Measurements from ENCODE around the gene DEGS1. TPM values are rescaled to one million over a fixed set of nuclear protein-coding genes. Genes with fewer than 3 reads are reported as not detected.
A peak's percentile ranks its signal among the peaks of the same experiment; 100 is the strongest.

Gene DEGS1
- total RNA-seq, 1 experiment from 2014 or later = 59.8 TPM

DNA sequence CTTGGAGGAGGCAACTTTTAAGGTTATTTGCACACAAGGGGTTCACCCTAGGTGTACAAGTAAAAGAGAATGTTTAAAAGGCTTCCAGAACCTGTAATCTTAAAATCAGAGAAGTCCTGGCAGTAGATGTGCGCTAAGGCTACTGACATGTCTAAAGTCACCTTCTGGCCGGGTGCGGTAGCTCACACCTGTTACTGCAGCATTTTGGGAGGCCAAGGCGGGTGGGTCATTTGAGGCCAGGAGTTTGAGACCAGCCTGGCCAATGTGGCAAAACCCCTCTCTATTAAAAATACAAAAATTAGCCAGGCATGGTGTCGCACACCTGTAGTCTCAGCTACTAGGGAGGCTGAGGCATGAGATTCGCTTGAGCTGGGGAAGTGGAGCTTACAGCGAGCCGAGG, 20.3 kb upstream of the DEGS1 start:
- no peaks in the 10 kb centered on the region for H3K9me3 ChIP-seq (ENCODE audit: control insufficient read depth, low read depth, low read length)
- TF ChIP-seq, protein P1, sequence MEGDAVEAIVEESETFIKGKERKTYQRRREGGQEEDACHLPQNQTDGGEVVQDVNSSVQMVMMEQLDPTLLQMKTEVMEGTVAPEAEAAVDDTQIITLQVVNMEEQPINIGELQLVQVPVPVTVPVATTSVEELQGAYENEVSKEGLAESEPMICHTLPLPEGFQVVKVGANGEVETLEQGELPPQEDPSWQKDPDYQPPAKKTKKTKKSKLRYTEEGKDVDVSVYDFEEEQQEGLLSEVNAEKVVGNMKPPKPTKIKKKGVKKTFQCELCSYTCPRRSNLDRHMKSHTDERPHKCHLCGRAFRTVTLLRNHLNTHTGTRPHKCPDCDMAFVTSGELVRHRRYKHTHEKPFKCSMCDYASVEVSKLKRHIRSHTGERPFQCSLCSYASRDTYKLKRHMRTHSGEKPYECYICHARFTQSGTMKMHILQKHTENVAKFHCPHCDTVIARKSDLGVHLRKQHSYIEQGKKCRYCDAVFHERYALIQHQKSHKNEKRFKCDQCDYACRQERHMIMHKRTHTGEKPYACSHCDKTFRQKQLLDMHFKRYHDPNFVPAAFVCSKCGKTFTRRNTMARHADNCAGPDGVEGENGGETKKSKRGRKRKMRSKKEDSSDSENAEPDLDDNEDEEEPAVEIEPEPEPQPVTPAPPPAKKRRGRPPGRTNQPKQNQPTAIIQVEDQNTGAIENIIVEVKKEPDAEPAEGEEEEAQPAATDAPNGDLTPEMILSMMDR (conservative IDR thresholded peaks at IDR 0.05) = no peak
- H3K79me1 ChIP-seq (ENCODE audit: insufficient read depth, low read depth, low read length, poor library complexity, severe bottlenecking) = no peaks in the 10 kb centered on the region
- no peak overlapping the region for H2BK15ac ChIP-seq (ENCODE audit: low read depth, low read length)
- H3K23ac ChIP-seq (ENCODE audit: insufficient read length, low read depth, low read length) = no peak overlapping the region
- no peaks in the 10 kb centered on the region for H4K20me1 ChIP-seq (ENCODE audit: control insufficient read depth, insufficient read depth, insufficient read length)
- H2BK20ac ChIP-seq (ENCODE audit: low read depth, low read length, poor library complexity, severe bottlenecking) = no peak overlapping the region
- no peak overlapping the region for H3K18ac ChIP-seq (ENCODE audit: insufficient read length, low read depth, low read length)
- peaks cover 18 to 19% of the 10 kb centered on the region in 2 experiments for H3K4me1 Mint-ChIP-seq
- no peak for DNase-seq
- H2BK12ac ChIP-seq (ENCODE audit: insufficient read length, low read depth, low read length) = no peak overlapping the region
- no peak overlapping the region for H3K9ac ChIP-seq (ENCODE audit: extremely low read depth, insufficient read length, low read length)
- no CpG with 5 or more reads among the region's 8 CpGs for WGBS (ENCODE audit: extremely low coverage, insufficient read length, low lambda C conversion rate)
- no peak overlapping the region for H3T11ph ChIP-seq (ENCODE audit: low read length)
- H3K27me3 ChIP-seq (ENCODE audit: insufficient read depth, low read length) = no peaks in the 10 kb centered on the region
- H3K4ac ChIP-seq (ENCODE audit: low read depth, low read length) = no peak overlapping the region
- no peak overlapping the region for H3K56ac ChIP-seq (ENCODE audit: insufficient read length, low read depth, low read length)
- H3K4me2 ChIP-seq (ENCODE audit: insufficient read depth, insufficient read length, low read length) = no peak overlapping the region
- no peaks in the 10 kb centered on the region for H3K79me2 ChIP-seq (ENCODE audit: insufficient read depth, low read length)
- H3K27me3 Mint-ChIP-seq (ENCODE audit: low read depth) = no peaks in the 10 kb centered on the region
- no peak overlapping the region for H4K91ac ChIP-seq (ENCODE audit: insufficient read length, low read depth, low read length)
- no peaks in the 10 kb centered on the region; a peak in 2 of 5 replicates for H3K9me3 Mint-ChIP-seq
- H3K14ac ChIP-seq (ENCODE audit: insufficient read depth, low read length) = no peak overlapping the region
- no peaks in the 10 kb centered on the region for H3K23me2 ChIP-seq (ENCODE audit: insufficient read length, low read depth, low read length, poor library complexity, severe bottlenecking)
- H4K5ac ChIP-seq (ENCODE audit: insufficient read length, low read depth, low read length) = no peak overlapping the region
- no peak overlapping the region for H3K4me3 Mint-ChIP-seq
- H2BK5ac ChIP-seq (ENCODE audit: insufficient read length, low read length) = no peak overlapping the region
- peak overlapping the region in 2 of 3 experiments; percentile 44 to 98; a peak in 3 of 7 replicates for H3K27ac Mint-ChIP-seq
- H2AK5ac ChIP-seq (ENCODE audit: insufficient read length, low read length) = no peak overlapping the region
- no peak overlapping the region for H2BK120ac ChIP-seq (ENCODE audit: low read depth, low read length, poor library complexity, severe bottlenecking)
- no peak overlapping the region for H3K27ac ChIP-seq (ENCODE audit: insufficient read length, low read depth, low read length)
- H2AFZ ChIP-seq (ENCODE audit: low read length) = no peak overlapping the region
- H3K36me3 Mint-ChIP-seq (ENCODE audit: insufficient read depth in 1 of 3, low read depth in 3 of 3) = peaks cover 8 to 30% (median 24%) of the 10 kb centered on the region in 3 experiments
- H4K8ac ChIP-seq (replicated peaks; ENCODE audit: insufficient read length, low read depth, low read length) = no peak overlapping the region
- no peaks in the 10 kb centered on the region; the same call in 1 of the 2 replicates for H3K4me1 ChIP-seq (ENCODE audit: insufficient read depth, low read length)
